Measurements from ENCODE around the gene GRM8.

The GRM8 gene

DNA sequence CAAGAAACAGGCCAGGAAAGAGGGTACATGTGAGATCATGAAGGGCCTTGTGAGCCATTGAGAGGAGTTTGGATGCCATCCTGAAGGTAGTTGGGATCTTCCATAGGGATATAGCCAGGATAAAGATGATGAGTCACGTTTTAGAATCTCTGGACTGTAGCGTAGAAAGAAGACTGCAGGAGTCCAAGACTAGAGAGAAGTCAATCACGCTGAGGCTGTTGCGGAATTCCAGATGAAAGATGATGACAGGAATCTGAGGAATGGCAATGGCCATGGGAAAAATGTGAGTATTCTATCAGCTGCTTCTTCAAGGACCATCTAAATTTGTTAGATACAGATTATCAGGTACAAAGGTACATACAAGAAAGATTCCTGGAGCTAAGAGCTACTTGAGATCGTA, 711.3 kb downstream of the GRM8 start:
- TF ChIP-seq L3MBTL2 (conservative IDR thresholded peaks at IDR 0.05) (no peak), PKNOX1 (IDR thresholded peaks at IDR 0.05) (no peak), SUZ12 (IDR thresholded peaks at IDR 0.05) (no peak)
- ChIA-PET POLR2A (no interaction called here), CTCF (no interaction called here)
- no peak for DNase-seq (ENCODE audit: extremely low spot score)

- POLR2A ChIA-PET = no interaction called here
- CTCF ChIA-PET = interaction anchor here (0.7 kb wide), 1 partner anchor 950 kb away, joined by 3 read pairs; no protein-coding TSS in a partner anchor
- DNase-seq (ENCODE audit: extremely low spot score) = no peak
- TF ChIP-seq BHLHE40 (IDR thresholded peaks at IDR 0.05; ENCODE audit: borderline replicate concordance) = no peak
Observed at GRCh38 chr7:126535176-126535575, 717.6 kb downstream of the GRM8 start.

GRCh38 chr7:126533715-126534114, 719.0 kb downstream of the GRM8 start:
- ChIA-PET CTCF (no interaction called here), POLR2A (no interaction called here)
- TF ChIP-seq TARDBP (IDR thresholded peaks at IDR 0.05) = no peak
- TF ChIP-seq SP1 (IDR thresholded peaks at IDR 0.05) = no peak
- no peak for TF ChIP-seq CTBP1 (IDR thresholded peaks at IDR 0.05; ENCODE audit: borderline replicate concordance)
- no peak for TF ChIP-seq HDGF (IDR thresholded peaks at IDR 0.05; ENCODE audit: borderline replicate concordance)
- TF ChIP-seq LEF1 (IDR thresholded peaks at IDR 0.05; ENCODE audit: borderline replicate concordance) = no peak
- no peak for TF ChIP-seq SUZ12 (IDR thresholded peaks at IDR 0.05)
- no peak for TF ChIP-seq FOXK2 (IDR thresholded peaks at IDR 0.05)
- TF ChIP-seq FOXA1 (IDR thresholded peaks at IDR 0.05) = no peak
- TF ChIP-seq ELF4 (IDR thresholded peaks at IDR 0.05) = no peak
- TF ChIP-seq PKNOX1 (IDR thresholded peaks at IDR 0.05) = no peak
- TF ChIP-seq NFRKB (IDR thresholded peaks at IDR 0.05) = no peak
- no peak for DNase-seq (ENCODE audit: extremely low spot score)

DNA sequence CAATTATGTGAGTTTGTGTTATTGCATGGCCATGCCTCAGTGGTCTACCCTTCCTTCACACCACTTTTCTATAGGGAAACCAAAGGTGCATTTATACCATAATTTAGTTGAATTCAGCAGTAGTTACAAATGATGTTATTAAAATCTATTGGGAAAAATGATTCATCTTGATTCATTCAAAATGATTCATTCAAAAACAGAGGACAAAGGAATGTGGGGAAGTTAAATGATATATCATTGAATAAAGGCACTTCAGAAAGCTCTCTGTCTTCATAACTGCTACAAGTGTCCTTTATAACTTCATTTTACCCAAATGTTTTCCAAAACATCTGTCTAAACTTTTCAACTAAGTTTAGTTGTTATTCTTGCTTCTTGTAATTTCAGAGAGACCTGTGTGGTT, 722.9 kb downstream of the GRM8 start:
- DNase-seq (ENCODE audit: extremely low spot score) = no peak
- ChIA-PET CTCF (no interaction called here), POLR2A (no interaction called here)
- no peak for TF ChIP-seq PKNOX1 (IDR thresholded peaks at IDR 0.05)
- no peak for TF ChIP-seq LEF1 (IDR thresholded peaks at IDR 0.05; ENCODE audit: borderline replicate concordance)
- no peak for TF ChIP-seq SUZ12 (IDR thresholded peaks at IDR 0.05)
- no peak for TF ChIP-seq L3MBTL2 (conservative IDR thresholded peaks at IDR 0.05)
- no peak for TF ChIP-seq SP1 (IDR thresholded peaks at IDR 0.05)
- no peak for TF ChIP-seq NFRKB (IDR thresholded peaks at IDR 0.05)
- TF ChIP-seq FOXA1 (IDR thresholded peaks at IDR 0.05) = no peak
- no peak for TF ChIP-seq ELF4 (IDR thresholded peaks at IDR 0.05)
- TF ChIP-seq FOXK2 (IDR thresholded peaks at IDR 0.05) = no peak
- TF ChIP-seq CTBP1 (IDR thresholded peaks at IDR 0.05; ENCODE audit: borderline replicate concordance) = no peak
- TF ChIP-seq BHLHE40 (IDR thresholded peaks at IDR 0.05; ENCODE audit: borderline replicate concordance) = no peak
- TF ChIP-seq ZNF384 (IDR thresholded peaks at IDR 0.05) = no peak
- TF ChIP-seq HDGF (IDR thresholded peaks at IDR 0.05; ENCODE audit: borderline replicate concordance) = no peak
- TF ChIP-seq ARNT (IDR thresholded peaks at IDR 0.05) = no peak
- TF ChIP-seq TARDBP (IDR thresholded peaks at IDR 0.05) = no peak
- no peak for TF ChIP-seq FOXM1 (IDR thresholded peaks at IDR 0.05; ENCODE audit: borderline replicate concordance)

DNA sequence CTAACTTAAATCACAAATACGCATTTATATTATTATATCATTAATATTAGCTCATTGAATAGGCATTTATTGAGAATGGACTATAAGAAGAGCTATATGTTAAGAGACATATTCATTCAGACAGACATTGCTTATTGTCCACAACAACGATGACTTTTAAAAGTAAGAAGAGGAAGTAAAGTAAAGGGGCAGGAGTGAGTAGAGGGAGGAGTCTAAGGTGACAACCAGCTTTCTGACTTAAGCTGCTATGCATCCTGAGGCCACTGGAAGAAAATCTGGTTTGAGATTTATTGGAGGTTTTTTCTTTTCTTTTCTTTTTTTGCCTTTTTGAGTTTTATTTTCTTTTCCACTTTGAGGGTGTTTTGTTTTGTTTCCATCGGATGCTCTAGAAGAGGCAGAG, 723.5 kb downstream of the GRM8 start:
- no peak for DNase-seq (ENCODE audit: extremely low spot score)
- ChIA-PET POLR2A (no interaction called here), CTCF (no interaction called here)
- TF ChIP-seq ARNT (IDR thresholded peaks at IDR 0.05) = no peak

- ChIA-PET POLR2A (no interaction called here), CTCF (no interaction called here)
- DNase-seq (ENCODE audit: extremely low spot score) = no peak
- TF ChIP-seq LEF1 (IDR thresholded peaks at IDR 0.05; ENCODE audit: borderline replicate concordance) (no peak), FOXM1 (IDR thresholded peaks at IDR 0.05; ENCODE audit: borderline replicate concordance) (no peak), ARNT (IDR thresholded peaks at IDR 0.05) (no peak), BHLHE40 (IDR thresholded peaks at IDR 0.05; ENCODE audit: borderline replicate concordance) (no peak)
Observed at GRCh38 chr7:126525906-126526305, 726.8 kb downstream of the GRM8 start.

DNA sequence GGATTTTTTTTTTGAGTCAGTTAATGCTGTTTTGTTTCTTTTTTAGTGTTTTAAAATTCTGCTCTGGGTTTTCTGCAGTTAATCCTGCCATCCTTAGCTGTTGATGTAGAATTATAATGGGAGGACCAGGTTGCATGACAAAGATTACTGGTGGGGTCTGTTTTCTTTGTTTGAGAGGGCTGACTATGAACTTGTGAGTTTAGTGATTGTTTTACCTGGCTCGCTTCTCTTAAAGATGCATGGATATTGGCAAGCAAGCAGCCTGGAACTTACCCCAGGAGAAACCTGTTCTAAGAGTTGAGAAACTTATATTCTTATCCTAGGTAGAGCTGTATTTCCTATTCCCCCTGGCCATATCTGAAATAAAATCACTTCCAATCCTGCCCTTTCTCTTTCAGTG, 727.8 kb downstream of the GRM8 start:
- no peak for TF ChIP-seq FOXK2 (IDR thresholded peaks at IDR 0.05)
- TF ChIP-seq BHLHE40 (IDR thresholded peaks at IDR 0.05; ENCODE audit: borderline replicate concordance) = no peak
- TF ChIP-seq FOXM1 (IDR thresholded peaks at IDR 0.05; ENCODE audit: borderline replicate concordance) = no peak
- TF ChIP-seq NFRKB (IDR thresholded peaks at IDR 0.05) = no peak
- no peak for TF ChIP-seq HDGF (IDR thresholded peaks at IDR 0.05; ENCODE audit: borderline replicate concordance)
- TF ChIP-seq TARDBP (IDR thresholded peaks at IDR 0.05) = no peak
- TF ChIP-seq PKNOX1 (IDR thresholded peaks at IDR 0.05) = no peak
- no peak for TF ChIP-seq SUZ12 (IDR thresholded peaks at IDR 0.05)
- no peak for TF ChIP-seq ELF4 (IDR thresholded peaks at IDR 0.05)
- TF ChIP-seq CTBP1 (IDR thresholded peaks at IDR 0.05; ENCODE audit: borderline replicate concordance) = no peak
- TF ChIP-seq SP1 (IDR thresholded peaks at IDR 0.05) = no peak
- TF ChIP-seq L3MBTL2 (conservative IDR thresholded peaks at IDR 0.05) = no peak
- TF ChIP-seq ARNT (IDR thresholded peaks at IDR 0.05) = no peak
- no peak for TF ChIP-seq ZNF384 (IDR thresholded peaks at IDR 0.05)
- no peak for TF ChIP-seq FOXA1 (IDR thresholded peaks at IDR 0.05)
- no peak for TF ChIP-seq LEF1 (IDR thresholded peaks at IDR 0.05; ENCODE audit: borderline replicate concordance)
- ChIA-PET CTCF (no interaction called here), POLR2A (no interaction called here)
- DNase-seq (ENCODE audit: extremely low spot score) = no peak

All from HEK293T (cell line).